IPS DF 4.7 (cell line): ENCODE results near the gene HOXA5.

Experiments
- DNase-seq: peaks from one replicate; pipeline ENCODE4 v3.0.0-alpha.2; 2013; ENCODE audit warnings: low spot score; ENCODE audit errors: extremely low read depth

Gene HOXA5

DNA sequence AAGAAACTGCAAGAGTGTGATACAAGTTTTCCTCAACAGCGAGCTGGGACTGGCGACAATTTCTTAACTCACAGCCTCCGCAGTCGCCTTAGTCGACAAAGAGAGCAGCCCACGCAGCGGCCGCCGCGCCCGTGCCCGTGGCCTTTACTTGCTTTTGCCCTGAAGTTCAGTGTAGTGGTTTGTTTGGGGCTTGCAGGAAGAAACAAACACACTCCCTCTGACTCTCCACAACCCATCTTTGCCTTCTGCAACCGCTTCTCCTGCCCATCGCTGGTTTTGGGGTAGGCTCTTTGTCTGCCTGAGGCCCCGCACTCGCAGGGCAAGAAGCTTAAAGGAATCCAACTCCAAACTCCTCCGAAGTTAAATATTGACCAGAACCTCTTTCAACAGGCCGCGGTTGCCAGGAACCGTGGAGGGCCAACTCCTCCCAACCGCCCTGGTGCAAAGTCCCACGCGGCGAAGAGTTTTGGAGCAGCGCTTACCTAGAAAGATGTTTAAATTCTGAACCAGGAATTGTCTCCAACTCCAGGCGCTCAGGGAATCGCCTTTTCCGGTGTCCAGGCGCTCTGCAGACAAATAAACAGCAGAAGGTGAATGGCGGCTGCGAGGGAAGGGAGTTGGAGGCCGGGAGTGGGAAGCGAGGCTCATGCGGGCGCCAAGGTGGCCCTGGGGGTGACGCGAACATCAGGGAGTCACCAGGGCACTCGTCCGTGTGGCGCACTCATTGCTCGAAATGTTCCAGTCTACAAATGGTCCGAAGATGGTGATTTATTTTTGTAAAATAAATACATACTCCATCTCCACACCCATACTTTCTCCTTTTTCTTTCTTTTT, 21.2 kb downstream of the HOXA5 start:
- no peak for DNase-seq

DNA sequence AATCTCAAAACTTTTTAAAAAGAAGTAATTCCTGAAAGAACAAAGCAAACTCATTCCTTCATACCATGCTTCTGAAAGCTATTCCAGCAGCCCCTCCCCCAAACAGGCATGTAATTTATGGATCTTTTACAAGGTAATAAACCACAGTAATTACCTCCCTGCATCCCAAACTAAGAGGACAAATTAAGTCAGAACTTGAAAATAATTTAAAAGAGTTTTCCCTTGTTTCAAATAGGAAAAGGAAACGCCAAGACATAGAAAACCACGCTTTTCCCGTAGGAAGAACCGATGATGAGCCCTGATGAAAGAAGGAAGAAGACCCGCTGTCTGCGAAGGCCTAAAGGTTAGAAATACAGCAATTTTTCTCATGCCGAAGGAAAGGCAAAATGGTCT, 21.8 kb downstream of the HOXA5 start:
- DNase-seq: no peak

DNA sequence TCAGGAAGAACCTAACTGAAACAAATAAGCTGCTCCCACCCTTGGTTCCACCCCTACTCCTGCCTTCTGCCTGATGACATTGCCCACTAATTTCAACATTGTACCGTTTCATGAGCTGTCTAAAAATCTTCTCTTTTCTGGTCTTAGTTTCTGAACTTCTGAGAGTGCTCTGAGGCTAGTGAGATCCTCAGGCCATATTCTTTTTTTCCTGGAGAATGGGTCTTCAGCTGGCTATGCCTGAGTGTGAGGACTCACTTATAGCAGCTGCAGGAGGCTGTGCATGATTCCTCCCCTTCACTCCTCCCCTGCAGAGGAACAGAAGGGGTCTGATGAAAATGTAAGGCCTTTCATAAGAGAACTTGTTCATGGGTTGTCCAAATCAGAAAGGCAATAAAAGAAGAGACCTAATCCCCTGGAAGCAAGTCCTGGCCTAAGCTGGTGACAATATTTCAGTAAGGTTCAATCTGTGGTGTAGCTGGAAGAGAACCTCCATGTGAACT, 24.0 kb downstream of the HOXA5 start:
- DNase-seq: no peak

DNA sequence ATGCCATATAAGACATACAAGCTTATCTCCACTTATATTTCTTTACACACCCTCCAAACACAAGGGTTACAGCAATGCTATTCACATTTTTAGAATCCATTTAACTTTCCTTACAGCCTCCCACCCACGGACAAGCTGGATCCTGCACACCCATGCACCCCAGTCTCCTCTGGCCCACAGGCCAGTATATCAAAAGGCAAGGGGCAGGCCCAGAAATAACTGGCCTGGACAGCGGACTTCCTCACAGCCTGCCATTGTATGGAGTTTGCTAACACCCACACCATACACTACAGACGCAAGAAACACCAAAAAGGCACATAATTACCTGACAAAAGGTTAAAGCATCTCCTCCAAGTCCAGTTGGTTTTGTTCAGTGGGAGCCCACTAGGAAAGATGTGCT, 24.9 kb downstream of the HOXA5 start:
- no peak for DNase-seq

DNA sequence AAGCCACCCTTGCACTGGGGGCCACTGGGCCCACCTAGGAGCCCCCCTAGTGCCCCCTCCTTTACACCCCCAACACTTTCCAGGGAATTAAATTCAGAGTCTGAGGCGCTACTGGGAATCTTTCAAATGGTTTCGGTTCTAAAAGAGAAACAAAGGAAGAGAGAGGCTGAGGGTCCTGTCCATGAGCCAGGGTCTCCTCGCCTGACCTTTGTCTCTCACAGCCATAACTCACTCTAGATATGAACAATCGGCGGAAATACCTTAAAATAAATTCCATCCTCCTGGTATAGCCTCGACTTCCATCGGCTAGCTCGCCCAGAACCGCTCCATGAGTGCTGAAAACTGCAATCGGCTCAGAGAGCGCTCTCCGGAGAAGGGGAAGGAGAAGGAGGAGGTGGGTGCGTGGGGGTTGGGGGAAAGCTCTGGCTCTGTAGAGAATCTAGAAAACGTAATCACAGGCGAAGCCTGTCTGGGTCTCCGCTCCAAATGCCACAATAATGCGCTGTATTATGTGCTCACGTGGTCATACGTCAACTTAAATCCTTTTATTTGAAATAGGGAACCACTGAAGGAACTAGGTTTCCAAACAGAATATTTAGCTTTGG, 25.5 kb downstream of the HOXA5 start:
- no peak for DNase-seq

DNA sequence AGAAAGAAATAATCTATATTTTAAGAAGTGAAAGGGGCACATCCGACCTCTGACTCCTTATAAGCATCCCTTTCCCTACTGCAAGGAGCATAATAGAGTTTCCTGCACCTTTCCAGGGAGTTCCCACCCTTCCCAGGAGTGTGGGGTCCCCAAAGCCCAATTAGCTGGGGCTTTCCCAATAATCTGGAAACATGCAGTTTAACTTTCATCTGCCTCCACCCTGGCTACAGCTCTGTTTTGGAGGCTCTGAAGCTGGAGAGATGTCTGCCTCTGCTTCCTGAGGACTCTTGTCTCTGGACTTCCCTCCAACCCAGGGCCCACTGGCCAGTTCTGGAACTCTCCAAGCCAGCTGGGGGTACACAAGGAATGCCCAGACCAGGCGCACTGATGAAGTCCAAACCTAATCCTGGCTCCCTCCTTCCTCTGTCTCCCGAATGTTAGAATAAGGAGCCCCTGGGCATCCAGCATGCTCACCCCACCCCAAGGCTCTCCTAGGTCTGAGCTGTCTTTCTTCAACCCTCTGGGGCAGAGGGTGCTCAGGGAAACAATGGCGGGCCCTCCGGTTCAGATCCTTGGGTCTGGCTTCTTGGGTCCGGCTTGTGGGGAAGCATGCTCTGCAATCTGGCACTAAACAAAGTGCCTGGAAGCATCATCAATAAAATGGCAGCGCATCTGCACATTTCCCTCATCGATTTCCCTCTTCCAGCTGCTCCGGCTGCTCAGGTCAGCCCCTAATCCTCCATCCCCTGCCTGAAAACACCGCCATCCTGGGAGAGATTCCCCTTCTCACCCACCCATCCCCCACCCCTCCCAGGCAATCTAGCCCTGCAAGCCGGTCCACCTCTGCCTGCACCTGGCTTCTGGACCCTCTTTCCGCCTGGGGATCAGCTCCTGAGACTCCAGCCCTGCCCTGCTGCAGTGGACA, 26.3 kb downstream of the HOXA5 start:
- DNase-seq: no peak

DNA sequence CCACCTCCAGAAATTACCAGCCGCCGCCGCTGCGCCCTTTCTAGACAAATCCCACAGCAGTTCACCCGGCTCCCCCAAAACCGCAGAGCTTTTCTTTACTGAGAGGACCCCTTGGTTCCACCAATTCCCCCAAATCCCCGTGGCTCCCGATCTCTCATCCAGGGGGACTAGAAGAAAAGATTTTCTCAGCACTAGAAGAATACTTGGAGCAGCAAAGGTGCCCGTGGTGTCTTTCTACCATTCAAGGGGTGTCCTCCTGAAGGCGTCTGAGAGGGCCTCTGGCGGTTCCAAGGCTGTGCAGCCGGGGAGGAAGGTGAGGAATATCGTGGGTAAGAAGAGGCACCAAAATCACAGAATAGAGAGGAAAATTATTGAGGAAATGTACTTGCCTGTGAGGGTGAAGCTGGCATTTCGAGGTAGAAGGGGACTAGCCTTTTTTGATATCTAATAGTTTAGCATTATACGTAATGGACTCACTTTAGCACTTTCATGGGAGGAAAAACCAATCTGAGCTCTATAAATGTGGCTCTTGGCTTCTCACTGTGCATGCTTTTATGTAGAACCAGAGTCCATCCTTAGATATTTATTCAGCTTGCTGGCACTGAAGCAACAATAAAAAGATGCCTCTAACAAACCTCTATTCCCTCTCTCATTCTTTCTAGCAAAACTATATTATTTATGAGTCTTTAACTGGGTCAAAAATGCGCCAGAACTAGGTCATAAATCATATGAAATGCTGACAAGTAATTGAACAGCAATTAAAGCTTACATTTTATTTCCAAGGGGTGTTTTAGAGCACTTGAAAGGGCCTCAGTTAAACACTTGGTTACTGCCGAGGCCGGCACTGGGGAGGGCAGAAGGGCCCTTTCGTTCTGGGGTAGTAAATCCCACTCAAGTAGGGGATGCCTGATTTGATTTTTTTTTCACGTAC, 27.2 kb downstream of the HOXA5 start:
- DNase-seq: no peak

DNA sequence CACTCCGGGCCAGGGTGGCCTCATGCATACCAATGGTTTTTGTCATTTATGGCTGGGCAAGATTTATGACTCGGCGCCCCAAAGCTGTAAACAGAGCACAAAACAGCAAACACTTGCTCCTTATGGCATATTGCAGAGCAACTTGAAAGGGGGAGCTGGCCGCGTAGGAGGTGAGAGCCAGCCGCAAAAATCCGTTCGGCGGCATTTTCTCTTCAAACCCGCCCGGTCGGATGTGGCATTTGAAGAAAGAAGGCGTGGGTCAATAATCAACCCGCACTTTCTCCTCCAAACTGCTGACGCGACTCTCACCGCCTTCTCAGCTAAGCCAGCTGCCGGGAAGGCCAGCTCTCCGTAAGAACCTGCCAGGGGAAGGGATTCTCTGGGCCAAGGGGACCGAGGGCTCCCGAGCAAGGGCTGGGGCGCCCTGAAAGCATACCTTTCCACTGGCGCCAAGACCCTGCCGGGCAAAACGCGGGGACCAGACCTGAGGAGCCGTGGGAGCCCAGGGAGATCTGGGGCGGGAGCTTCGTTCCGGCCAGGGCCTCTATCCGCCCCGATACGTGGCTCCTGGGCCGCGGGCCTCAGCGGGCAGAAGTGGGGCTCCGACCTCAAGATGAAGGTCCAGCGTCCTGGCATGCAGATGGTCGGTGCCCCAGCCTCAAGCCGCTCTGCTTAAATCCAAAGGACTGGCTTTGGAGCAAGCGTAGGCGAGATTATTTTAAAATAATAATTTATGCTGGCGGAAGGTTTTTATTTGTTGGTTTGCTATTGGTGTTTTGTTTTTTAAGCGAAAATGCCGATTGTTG, 28.1 kb downstream of the HOXA5 start:
- no peak for DNase-seq

DNA sequence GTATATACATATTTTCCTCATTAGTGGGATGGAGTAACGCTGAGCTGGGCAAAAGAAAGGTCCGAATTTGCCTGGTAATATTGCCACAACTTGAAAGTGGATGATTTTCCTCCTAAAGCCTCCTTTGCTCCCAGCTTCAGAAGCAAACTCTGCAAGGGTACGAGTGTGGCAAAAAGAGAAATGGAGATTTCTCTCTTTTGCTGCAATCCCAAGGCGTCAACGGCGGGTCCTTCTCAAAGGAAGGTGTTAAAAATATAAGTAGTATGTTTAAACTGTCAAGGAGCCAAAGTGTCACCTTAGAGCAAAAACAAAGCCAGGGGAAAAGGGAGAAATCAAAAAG, 28.6 kb downstream of the HOXA5 start:
- DNase-seq: no peak

DNA sequence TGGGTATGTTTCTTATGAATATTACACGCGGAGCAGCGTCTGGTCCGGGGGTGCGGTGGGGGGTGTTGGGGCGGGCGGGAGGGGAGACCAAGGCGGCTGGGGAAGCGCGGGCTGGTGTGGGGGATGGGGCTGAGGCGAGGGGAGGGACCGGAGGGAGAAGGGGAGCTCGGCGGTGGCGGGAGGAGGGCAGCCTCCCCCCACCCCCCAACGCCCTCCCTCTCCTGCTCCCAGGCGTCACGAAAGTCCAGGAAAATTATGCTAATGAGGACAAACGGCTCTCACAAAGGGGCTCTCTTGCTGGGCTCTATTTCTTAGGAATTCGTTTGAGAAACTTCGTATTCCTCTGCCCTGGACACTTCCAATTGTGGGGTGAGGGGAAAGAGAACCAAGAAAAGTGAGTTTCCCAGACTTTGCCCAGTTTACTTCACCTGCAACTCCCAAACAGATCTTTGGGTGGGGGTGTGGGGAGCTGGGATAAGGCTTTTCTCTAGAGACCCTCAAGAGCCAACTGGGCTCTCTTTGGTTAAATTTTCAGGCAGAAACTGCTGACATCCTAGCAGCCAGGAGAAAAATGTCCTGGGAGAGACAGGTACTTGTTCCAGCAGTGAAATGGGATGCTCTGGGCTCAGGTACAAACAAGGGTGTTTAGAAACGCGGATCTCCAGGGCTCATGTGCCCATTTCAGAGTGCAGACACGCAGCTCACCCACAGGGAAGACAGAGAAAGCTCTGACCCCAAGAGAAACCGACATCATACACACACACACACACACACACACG, 29.3 kb downstream of the HOXA5 start:
- no peak for DNase-seq

DNA sequence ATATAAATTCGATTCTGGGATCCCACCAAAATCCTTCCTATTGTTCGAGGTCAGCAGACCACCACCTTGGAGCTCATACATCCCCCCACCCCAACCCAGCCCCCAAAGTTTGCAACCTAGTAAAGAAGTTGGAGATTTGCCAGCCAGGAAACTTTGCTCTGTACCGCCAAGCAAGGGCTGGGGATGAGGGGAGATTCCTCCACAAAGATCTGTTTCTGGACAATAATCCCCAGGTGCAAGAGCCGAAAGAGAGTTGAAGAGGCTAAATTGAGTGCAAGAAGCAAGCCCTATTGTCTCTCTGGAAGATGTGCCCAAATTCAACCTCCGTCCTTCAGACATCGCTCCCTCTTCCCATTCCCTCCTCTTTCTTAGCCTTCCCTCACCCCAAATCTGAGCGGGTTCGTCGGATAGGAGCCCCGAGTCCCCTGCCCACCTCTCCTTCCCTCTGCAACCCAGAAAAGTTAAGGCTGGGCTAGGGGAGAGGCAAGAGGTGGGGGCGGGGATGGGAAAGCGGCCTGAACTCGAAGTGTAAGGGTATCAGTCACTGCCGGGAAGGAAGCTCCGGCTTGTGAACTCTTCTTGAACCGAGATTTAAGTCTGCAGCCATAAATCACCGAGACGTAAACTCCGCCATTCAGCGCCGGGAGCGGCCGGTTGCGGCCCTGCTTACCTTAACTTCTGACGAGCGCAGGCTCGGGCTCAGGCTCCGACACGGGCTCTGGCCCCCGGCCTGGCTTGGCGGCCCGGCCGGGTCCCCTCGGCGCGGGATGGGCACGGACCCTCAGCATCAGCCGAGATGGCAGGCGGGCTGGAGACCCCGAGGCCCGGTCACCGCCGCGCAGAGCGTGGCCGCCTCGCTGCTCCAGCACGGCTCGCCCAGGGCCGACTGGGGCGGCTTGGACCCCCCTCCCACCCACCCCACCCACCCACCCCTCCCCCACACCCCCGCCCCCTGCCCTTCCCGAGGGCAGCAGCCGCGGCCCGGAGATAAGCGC, 30.2 kb downstream of the HOXA5 start:
- DNase-seq: no peak

DNA sequence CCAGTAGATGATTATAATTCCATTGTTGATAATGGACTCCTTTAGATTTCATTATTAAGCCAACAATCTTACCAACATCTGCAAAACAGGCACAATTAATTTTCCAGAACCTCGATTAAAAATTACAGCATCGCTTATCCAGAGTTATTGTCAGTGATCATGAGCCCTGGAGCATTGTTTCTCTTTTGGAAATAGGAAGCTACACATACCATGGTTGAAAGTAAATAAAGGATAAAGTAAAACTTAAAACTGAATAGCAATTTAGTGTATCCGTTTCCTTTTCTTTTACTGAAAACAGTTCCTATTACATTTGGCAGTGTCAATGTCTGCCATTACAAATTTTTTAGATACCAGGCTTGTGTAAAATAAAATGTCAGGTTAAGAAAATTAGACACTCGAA, 31.1 kb downstream of the HOXA5 start:
- DNase-seq: no peak

DNA sequence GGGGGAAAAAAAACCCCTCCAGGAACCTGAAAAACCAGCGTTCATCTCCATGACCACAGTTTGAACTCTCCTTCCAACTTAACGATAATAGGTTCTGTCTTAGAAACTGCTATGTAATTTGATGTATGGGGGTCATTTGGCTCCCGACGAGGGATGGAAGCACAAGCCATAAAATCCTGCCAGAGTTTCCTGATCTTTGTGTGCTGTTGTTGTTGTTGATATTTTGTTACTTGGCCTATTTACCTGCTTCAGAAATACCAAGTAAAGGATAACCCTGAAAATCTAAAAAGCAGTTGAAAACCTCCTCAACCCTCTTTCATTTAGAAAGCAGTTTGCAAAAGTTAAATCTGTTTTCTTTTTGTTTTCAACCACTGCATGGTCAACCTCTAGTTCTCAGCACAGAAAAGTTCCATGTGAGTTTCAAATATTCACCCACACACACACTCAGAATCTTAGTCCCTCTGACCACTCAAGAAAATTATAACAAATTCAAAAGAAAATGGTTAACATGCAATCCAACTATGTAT, 31.7 kb downstream of the HOXA5 start:
- DNase-seq: no peak

DNA sequence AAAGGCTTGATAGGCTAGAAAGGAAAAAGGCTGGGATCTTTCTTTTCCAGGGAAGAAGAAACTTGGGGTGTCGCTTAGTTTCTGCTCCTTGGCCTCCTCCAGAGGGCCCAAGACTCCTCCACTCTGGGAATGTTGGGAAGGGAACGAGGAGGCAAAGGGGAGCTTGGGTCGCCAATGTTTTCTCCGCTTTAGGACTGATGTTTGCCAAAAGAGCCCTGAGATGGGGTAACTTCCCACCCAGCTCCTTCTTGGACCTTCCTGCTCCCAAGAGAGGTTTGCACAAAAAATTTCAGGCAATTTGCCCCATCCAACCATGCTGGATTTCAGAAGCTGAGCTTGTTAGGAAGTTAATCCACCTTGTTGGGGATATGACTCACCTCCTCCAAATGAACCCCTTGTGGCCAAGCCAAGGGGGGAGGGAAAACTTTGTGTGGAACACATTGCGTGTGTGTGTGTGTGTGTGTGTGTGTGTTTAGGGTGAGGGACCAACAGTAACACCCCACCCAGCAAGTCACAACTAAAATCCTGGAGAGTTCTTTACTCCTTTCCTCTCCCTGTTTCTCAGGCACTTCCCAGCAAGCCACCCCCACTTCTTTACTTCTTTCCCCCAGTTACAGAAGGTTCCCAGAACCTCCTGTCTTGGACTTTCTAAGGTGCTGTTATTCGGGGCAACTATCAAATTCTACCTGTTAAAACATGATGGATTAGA, 32.3 kb downstream of the HOXA5 start:
- no peak for DNase-seq

DNA sequence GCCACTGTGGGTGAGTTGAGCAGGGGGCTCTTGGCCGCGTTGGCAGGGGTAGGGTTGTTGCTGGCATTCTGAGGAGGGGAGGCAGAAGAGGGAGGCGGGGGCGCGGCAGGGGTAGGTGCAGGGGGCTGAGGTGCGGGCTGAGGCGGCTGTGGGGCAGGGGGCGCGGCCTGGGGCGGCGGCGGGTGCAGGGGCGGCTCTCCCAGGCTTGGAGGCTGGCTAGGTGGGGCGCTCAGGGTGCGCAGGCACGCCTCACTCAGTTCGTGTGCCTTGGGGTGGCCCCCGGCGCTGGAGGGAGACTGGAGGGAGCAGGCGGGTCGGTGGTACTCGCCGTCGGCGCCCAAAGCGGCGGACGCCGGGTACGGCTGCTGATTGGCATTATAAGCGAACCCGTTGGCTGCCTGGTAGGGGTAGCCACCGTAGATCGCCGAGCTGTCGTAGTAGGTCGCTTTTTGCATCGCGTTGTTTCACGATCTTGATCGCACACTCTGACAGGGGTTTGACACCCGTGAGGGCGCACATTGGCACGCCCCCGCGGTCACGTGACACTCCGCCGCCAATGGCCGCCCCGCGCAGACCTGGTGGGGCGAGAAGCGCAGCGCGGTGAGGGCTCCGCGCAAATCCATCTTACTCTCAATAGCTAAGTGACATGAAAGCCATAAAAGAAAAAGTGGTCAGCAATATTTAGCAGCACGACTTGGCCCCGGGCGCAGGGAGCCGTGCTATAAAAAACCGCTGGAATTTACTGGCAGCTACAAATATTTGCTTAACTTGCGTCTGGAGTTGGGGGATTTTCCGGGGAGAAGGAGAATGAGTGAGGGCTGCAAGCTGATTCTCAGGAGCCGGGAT, 33.1 kb downstream of the HOXA5 start:
- no peak for DNase-seq

DNA sequence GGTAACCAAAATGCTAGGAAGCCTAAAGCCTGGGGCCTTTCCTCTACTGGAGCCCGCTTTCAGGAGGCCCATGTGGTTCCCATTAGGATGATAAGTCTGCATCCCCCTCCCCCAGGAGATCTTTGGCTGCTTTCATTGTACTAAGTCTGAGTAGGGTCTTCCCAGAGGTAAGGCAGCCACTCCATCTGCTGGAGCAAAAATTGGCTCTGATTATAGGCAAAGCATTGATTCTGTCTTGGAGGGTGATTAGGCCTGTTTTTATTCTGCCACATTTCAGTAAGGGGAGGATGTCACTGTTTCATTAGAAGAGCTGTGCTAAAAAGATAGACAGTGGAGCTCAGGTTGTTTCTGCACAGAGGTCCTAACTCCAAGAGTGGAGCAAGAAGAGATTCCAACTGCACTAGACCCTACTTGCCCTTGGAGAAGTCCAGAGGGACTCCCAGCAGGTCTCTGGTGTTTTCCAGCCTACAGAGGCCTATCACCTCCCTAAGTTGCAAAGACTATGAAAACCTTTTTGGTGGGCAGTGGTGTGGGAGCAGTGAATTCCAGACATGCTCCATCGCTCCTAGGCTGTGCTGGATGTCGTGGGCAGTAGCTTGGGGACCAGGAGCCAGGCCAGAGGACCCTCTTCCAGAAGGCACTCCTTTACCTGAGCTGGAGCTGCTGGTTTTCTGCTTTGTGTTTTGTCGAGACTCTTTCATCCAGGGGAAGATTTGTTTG, 33.9 kb downstream of the HOXA5 start:
- DNase-seq: no peak
